Sigmoid colon (tissue), 7 donors: ENCODE measurements around the gene KCNH1. TPM values are rescaled to one million over a fixed set of nuclear protein-coding genes. Genes with fewer than 3 reads are reported as not detected.

ENCODE experiments used
- DNase-seq: peaks from one replicate; pipeline ENCODE4 v3.0.0-alpha.2; 2019
- H3K27ac ChIP-seq, 4 donors: fragments of 200-600 bp; sonication (generic); one replicate each; pipeline ENCODE4 v1.5.1; 2016 to 2019; ENCODE audit warnings: mild to moderate bottlenecking in 1 of 4
- H3K27me3 ChIP-seq, 3 donors: fragments of 200-600 bp; sonication (generic); one replicate each; pipeline ENCODE4 v1.5.1; 2019; ENCODE audit warnings: mild to moderate bottlenecking in 1 of 3
- H3K36me3 ChIP-seq, 4 donors: fragments of 200-600 bp; sonication (generic); one replicate each; pipeline ENCODE4 v1.5.1; 2016 to 2019
- H3K4me1 ChIP-seq, 4 donors: fragments of 200-600 bp; sonication (generic); one replicate each; pipeline ENCODE4 v1.5.1; 2017 to 2019
- H3K4me3 ChIP-seq, 4 donors: fragments of 200-600 bp; sonication (generic); one replicate each; pipeline ENCODE4 v1.5.1; 2017 to 2019; ENCODE audit warnings: mild to moderate bottlenecking in 2 of 4, moderate library complexity in 1 of 4
- H3K9me3 ChIP-seq, 4 donors: fragments of 200-600 bp in 3 of 4; sonication (generic) in 3 of 4; one replicate each; pipeline versions ENCODE4 v1.5.1 to v1.6.1; 2013 to 2019
- EP300 ChIP-seq, 4 donors: sonication (generic); formaldehyde crosslinking; IDR thresholded peaks; one replicate each; pipeline ENCODE4 v1.6.1; 2017; ENCODE audit warnings: antibody characterized with exemption in 4 of 4
- POLR2A ChIP-seq, 2 donors: fragments of 450-650 bp; IDR thresholded peaks; one replicate each; pipeline ENCODE4 v1.6.1; 2016; ENCODE audit warnings: antibody characterized with exemption in 2 of 2, mild to moderate bottlenecking in 2 of 2, moderate library complexity in 2 of 2
- POLR2AphosphoS5 ChIP-seq, 4 donors: sonication (generic); formaldehyde crosslinking; IDR thresholded peaks; one replicate each; pipeline ENCODE4 v1.6.1; 2017; ENCODE audit warnings: antibody characterized with exemption in 4 of 4
- WGBS, 2 donors: extraction: QIAGEN DNeasy Blood & Tissue Kit; methylation state at CpG; one replicate each; pipeline ENCODE4 v1.1.7; 2013; 5-methylcytosine and 5-hydroxymethylcytosine counted together
- intact Hi-C: fragments of 100-400 bp; cut with DNase I; formaldehyde crosslinking; loops from one replicate; pipeline ENCODE4 v1.15.1; 2023
- polyA plus RNA-seq, 3 donors: library from polyadenylated mRNA; stranded (reverse); fragments of 200-250 nt; gene quantifications; one replicate each; pipeline ENCODE4 v1.2.3, GENCODE V29; 2013
- total RNA-seq, 4 donors: library from RNA; depleted of rRNA; stranded (reverse); fragments of >200 nt; gene quantifications; one replicate each; pipeline ENCODE4 v1.1.0, GENCODE V29; 2016
- TF ChIP-seq, protein P1 (sequence below), 4 experiments: fragments of 450-650 bp in 3 of 4; fragments of 200-600 bp in 1 of 4; IDR thresholded peaks; one replicate each; pipeline ENCODE4 v1.5.1; 2016 to 2019; ENCODE audit warnings: antibody characterized with exemption in 4 of 4, mild to moderate bottlenecking in 3 of 4, moderate library complexity in 2 of 4
- donor health status: healthy with polysubstance abuse.
- donor health status: Bipolar disorder and iron deficiency.
- donor health status: healthy.

KCNH1 gene
- total and polyA plus RNA-seq, 7 donors, result 0.23 to 3.1 (median 0.55) TPM; not detected in 2

DNA sequence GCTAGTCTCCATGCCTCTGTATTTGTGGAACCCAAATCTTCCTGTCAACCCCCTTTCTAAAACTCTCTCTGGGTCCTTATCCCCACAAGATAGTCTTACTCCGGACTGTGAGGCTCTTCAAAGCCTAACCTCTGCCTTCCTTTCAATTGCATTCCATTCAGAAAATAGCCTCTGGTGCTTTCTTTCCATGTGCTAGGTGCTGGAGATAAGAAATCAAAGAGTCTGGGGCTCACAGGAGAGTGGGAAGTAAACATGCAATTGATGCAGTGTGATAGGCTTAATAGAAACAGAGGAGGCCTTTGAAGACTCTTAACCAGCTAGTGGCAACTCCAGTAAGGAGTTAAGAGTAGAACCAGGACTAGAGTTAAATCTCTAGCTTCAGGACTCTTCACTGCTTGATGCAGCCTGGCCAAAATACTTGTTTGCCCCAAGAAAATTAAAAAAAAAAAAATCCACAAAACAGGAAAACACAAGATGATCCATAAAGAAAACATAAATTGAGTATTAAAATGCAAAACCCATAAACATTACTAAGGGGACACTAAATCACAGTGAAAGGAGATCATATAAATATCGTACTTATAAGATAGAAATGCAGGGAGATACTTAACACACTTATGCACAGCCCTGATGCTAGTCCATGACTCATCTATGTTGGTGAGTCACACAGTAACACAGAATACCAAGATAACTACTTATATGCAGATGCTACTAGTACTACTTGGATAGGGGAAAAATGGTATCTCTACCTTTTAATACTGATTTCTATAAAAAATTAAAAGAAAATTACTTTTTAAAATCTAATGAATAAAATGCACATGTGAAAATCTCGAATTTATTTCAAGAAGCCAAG, 341.5 kb downstream of the KCNH1 start:
- WGBS, 2 donors, result 42 to 60% methylated on average over 3 of the region's 3 CpGs
- intact Hi-C loops, result no loop called here
- Histone ChIP-seq H3K36me3 (no peaks in the 10 kb centered on the region), H3K27me3 (no peaks in the 10 kb centered on the region), H3K4me3 (no peak overlapping the region), H3K9me3 (no peaks in the 10 kb centered on the region), H3K27ac (no peak overlapping the region), H3K4me1 (no peaks in the 10 kb centered on the region)
- TF ChIP-seq POLR2AphosphoS5 (IDR thresholded peaks at IDR 0.05), result no peak
- TF ChIP-seq EP300 (IDR thresholded peaks at IDR 0.05), result no peak
- no peak for TF ChIP-seq POLR2A (IDR thresholded peaks at IDR 0.05)
- TF ChIP-seq, protein P1, sequence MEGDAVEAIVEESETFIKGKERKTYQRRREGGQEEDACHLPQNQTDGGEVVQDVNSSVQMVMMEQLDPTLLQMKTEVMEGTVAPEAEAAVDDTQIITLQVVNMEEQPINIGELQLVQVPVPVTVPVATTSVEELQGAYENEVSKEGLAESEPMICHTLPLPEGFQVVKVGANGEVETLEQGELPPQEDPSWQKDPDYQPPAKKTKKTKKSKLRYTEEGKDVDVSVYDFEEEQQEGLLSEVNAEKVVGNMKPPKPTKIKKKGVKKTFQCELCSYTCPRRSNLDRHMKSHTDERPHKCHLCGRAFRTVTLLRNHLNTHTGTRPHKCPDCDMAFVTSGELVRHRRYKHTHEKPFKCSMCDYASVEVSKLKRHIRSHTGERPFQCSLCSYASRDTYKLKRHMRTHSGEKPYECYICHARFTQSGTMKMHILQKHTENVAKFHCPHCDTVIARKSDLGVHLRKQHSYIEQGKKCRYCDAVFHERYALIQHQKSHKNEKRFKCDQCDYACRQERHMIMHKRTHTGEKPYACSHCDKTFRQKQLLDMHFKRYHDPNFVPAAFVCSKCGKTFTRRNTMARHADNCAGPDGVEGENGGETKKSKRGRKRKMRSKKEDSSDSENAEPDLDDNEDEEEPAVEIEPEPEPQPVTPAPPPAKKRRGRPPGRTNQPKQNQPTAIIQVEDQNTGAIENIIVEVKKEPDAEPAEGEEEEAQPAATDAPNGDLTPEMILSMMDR (IDR thresholded peaks at IDR 0.05), result no peak
- DNase-seq, result no peak

DNA sequence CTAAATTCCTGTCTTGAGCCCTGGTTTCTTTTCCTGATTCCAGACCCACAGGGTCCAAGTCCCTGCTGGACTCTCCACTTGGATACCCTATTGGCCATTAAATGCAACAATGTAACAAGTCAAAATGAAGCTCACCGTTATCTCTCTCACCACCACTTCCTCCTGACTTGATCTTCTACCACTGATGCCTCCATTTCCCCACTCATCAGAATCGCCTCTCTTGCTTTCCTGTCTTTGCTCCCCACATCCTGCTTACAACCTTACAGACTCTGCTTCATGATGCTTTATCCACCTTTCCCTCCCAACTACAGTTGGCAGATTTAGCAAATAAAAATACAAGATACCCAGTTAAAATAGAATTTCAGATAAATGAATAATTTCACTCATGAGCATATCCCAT, 343.8 kb downstream of the KCNH1 start:
- no peaks in the 10 kb centered on the region for H3K4me1 ChIP-seq
- H3K4me3 ChIP-seq, result no peak overlapping the region
- DNase-seq, result no peak
- TF ChIP-seq POLR2A (IDR thresholded peaks at IDR 0.05) (no peak), EP300 (IDR thresholded peaks at IDR 0.05) (no peak), POLR2AphosphoS5 (IDR thresholded peaks at IDR 0.05) (no peak)
- TF ChIP-seq, protein P1 (IDR thresholded peaks at IDR 0.05), result no peak
- 50 to 78% methylated on average over 2 of the region's 2 CpGs for WGBS, 2 donors
- intact Hi-C loops, result no loop called here
- H3K27me3 ChIP-seq, result no peaks in the 10 kb centered on the region
- H3K9me3 ChIP-seq, result no peaks in the 10 kb centered on the region
- no peak overlapping the region for H3K27ac ChIP-seq
- H3K36me3 ChIP-seq, result no peaks in the 10 kb centered on the region

DNA sequence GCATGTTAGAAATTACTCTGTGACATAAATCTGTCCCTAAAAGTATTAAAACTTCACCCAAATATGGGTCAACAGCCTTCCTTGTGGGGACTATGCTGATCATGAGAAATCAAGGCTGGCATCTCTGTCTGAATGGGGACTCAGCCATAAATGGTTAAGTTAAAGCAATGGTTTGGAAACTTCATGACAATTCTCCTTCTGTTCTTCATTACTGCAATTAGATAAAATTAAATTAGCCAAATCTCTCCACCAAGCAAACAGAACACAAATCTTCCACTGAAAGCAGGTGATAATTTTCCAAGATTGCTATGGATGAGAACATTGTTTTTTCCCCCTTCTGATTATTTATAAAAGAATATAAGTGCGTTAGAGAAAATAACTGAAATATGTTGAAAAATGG, 346.1 kb downstream of the KCNH1 start:
- WGBS, 2 donors, result 86 to 98% methylated on average over 1 of the region's 1 CpG
- intact Hi-C loops, result no loop called here
- H3K9me3 ChIP-seq, result no peaks in the 10 kb centered on the region
- H3K36me3 ChIP-seq, result no peaks in the 10 kb centered on the region
- TF ChIP-seq EP300 (IDR thresholded peaks at IDR 0.05), result no peak
- no peak for TF ChIP-seq POLR2AphosphoS5 (IDR thresholded peaks at IDR 0.05)
- TF ChIP-seq POLR2A (IDR thresholded peaks at IDR 0.05), result no peak
- TF ChIP-seq, protein P1 (IDR thresholded peaks at IDR 0.05), result no peak
- no peaks in the 10 kb centered on the region for H3K4me1 ChIP-seq
- DNase-seq, result no peak
- H3K27ac ChIP-seq, result no peak overlapping the region
- no peak overlapping the region for H3K4me3 ChIP-seq
- H3K27me3 ChIP-seq, result no peaks in the 10 kb centered on the region

DNA sequence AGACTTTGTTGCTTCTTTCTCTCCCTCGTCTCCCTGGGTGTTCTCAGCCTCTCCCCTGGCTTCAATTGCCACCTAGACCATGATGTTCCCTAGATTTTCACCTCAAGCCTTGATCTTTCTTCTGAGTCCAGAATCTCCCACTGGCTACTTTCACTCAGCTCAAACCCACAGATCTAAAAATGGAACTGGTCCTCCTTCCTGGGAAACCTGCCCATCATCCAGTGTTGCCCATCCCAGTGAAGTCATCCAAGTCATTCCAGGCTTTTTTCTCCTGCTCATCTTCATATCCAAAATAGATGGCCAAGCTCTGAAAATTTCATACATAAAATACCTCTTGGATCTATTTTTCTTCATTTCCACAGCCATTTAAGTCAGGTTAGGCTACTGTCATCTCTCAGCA, 347.4 kb downstream of the KCNH1 start:
- H3K4me1 ChIP-seq, result no peaks in the 10 kb centered on the region
- DNase-seq, result no peak
- H3K36me3 ChIP-seq, result no peaks in the 10 kb centered on the region
- intact Hi-C loops, result no loop called here
- 49 to 76% methylated on average over 1 of the region's 1 CpG for WGBS, 2 donors
- H3K4me3 ChIP-seq, result no peak overlapping the region
- no peaks in the 10 kb centered on the region for H3K27me3 ChIP-seq
- H3K27ac ChIP-seq, result no peak overlapping the region
- no peaks in the 10 kb centered on the region for H3K9me3 ChIP-seq
- TF ChIP-seq POLR2A (IDR thresholded peaks at IDR 0.05) (no peak), POLR2AphosphoS5 (IDR thresholded peaks at IDR 0.05) (no peak), EP300 (IDR thresholded peaks at IDR 0.05) (no peak)
- TF ChIP-seq, protein P1 (IDR thresholded peaks at IDR 0.05), result no peak
